ENCODE results near the gene COL18A1. TPM values are rescaled to one million over a fixed set of nuclear protein-coding genes. Genes with fewer than 3 reads are reported as not detected.

COL18A1 gene
- total RNA-seq, 1 donor from 2014 or later = 271 TPM

- no peak for TF ChIP-seq CTCF (IDR thresholded peaks at IDR 0.05; ENCODE audit: unreplicated experiment)
- Mint-ChIP-seq H3K27me3 (no peaks in the 10 kb centered on the region), H3K4me1 (ENCODE audit: low read depth) (peaks cover 2% of the 10 kb centered on the region), H3K4me3 (ENCODE audit: low read depth) (no peak overlapping the region), H3K27ac (no peak overlapping the region), H3K36me3 (ENCODE audit: insufficient read depth) (peaks cover 29% of the 10 kb centered on the region), H3K9me3 (ENCODE audit: low read depth) (peaks cover 10% of the 10 kb centered on the region)
- DNase-seq (ENCODE audit: low spot score, unreplicated experiment) = no peak
These were observed 38.7 kb downstream of the COL18A1 start for GRCh38 chr21:45443595-45444181.

- Mint-ChIP-seq H3K4me1 (ENCODE audit: low read depth) (no peaks in the 10 kb centered on the region), H3K36me3 (ENCODE audit: insufficient read depth) (peaks cover 29% of the 10 kb centered on the region), H3K27me3 (no peaks in the 10 kb centered on the region), H3K4me3 (ENCODE audit: low read depth) (no peak overlapping the region), H3K9me3 (ENCODE audit: low read depth) (peaks cover 10% of the 10 kb centered on the region), H3K27ac (no peak overlapping the region)
- TF ChIP-seq CTCF (IDR thresholded peaks at IDR 0.05; ENCODE audit: unreplicated experiment) = no peak
- DNase-seq (ENCODE audit: low spot score, unreplicated experiment) = no peak
These were observed 39.4 kb downstream of the COL18A1 start for GRCh38 chr21:45444385-45444784.

- no peak for TF ChIP-seq CTCF (IDR thresholded peaks at IDR 0.05; ENCODE audit: unreplicated experiment)
These were observed 40.4 kb downstream of the COL18A1 start for GRCh38 chr21:45445369-45445768.

GRCh38 chr21:45447821-45448220 is 42.9 kb downstream of the COL18A1 start:
- H3K9me3 Mint-ChIP-seq (ENCODE audit: low read depth) = peaks cover 10% of the 10 kb centered on the region
- H3K27me3 Mint-ChIP-seq = no peaks in the 10 kb centered on the region
- H3K27ac Mint-ChIP-seq = no peak overlapping the region
- no peak for TF ChIP-seq CTCF (IDR thresholded peaks at IDR 0.05; ENCODE audit: unreplicated experiment)
- no peak overlapping the region for H3K4me3 Mint-ChIP-seq (ENCODE audit: low read depth)
- peaks cover 28% of the 10 kb centered on the region for H3K36me3 Mint-ChIP-seq (ENCODE audit: insufficient read depth)
- no peak for DNase-seq (ENCODE audit: low spot score, unreplicated experiment)
- H3K4me1 Mint-ChIP-seq (ENCODE audit: low read depth) = no peaks in the 10 kb centered on the region

More at GRCh38 chr21:45445369-45445768, 40.4 kb downstream of the COL18A1 start:
- Mint-ChIP-seq H3K4me1 (ENCODE audit: low read depth) (no peaks in the 10 kb centered on the region), H3K27ac (no peak overlapping the region), H3K27me3 (no peaks in the 10 kb centered on the region), H3K36me3 (ENCODE audit: insufficient read depth) (peaks cover 28% of the 10 kb centered on the region), H3K9me3 (ENCODE audit: low read depth) (peaks cover 10% of the 10 kb centered on the region), H3K4me3 (ENCODE audit: low read depth) (no peak overlapping the region)
- no peak for DNase-seq (ENCODE audit: low spot score, unreplicated experiment)

GRCh38 chr21:45448283-45448809 is 43.4 kb downstream of the COL18A1 start:
- H3K4me3 Mint-ChIP-seq (ENCODE audit: low read depth) = no peak overlapping the region
- H3K27ac Mint-ChIP-seq = no peak overlapping the region
- DNase-seq (ENCODE audit: low spot score, unreplicated experiment) = no peak
- peaks cover 28% of the 10 kb centered on the region for H3K36me3 Mint-ChIP-seq (ENCODE audit: insufficient read depth)
- TF ChIP-seq CTCF (IDR thresholded peaks at IDR 0.05; ENCODE audit: unreplicated experiment) = no peak
- H3K9me3 Mint-ChIP-seq (ENCODE audit: low read depth) = peaks cover 10% of the 10 kb centered on the region
- H3K4me1 Mint-ChIP-seq (ENCODE audit: low read depth) = no peaks in the 10 kb centered on the region
- no peaks in the 10 kb centered on the region for H3K27me3 Mint-ChIP-seq

Data from progenitor cell of endocrine pancreas (in vitro differentiated cells).